Endothelial cell of umbilical vein (primary cell): ENCODE measurements around the gene CSH2. TPM values are rescaled to one million over a fixed set of nuclear protein-coding genes. Genes with fewer than 3 reads are reported as not detected.

ENCODE experiments used
- BruUV-seq: library from RNA; stranded (reverse); fragments of 400-500 nt; replicated peaks from 2 replicates; lab custom pipeline; 2021; lab: Mats Ljungman, UMichigan
- CTCF ChIA-PET: fragments of 300-600, 350-600 bp; sonication (Branson Sonifier 250); formaldehyde crosslinking; loops from one replicate; lab custom pipeline; 2021; ENCODE audit warnings: antibody characterized with exemption, inconsistent platforms; lab: Charles Lee
- POLR2A ChIA-PET: fragments of 300-600, 350-600 bp; sonication (Branson Sonifier 250); formaldehyde crosslinking; loops from one replicate; lab custom pipeline; 2021; ENCODE audit warnings: antibody characterized with exemption, inconsistent platforms; lab: Charles Lee
- DNase-seq: peaks from one replicate; pipeline ENCODE4 v3.0.0-alpha.2; 2011; ENCODE audit warnings: low read depth, low spot score
- FAIRE-seq: peaks from 2 replicates; lab custom pipeline; 2011; peaks lifted over from hg19 to GRCh38; lab: Jason Lieb, UNC
- H2AFZ ChIP-seq: 2 replicates; pipeline ENCODE4 v1.6.0; 2012; ENCODE audit warnings: low read depth, low read length, control low read depth, inconsistent platforms
- H3K27ac ChIP-seq: 2 replicates; pipeline ENCODE4 v1.5.1; 2011; ENCODE audit warnings: low read depth, mild to moderate bottlenecking, control low read depth, low read length, moderate library complexity; ENCODE audit not compliant: insufficient read depth
- H3K27me3 ChIP-seq, 2 experiments: 2 replicates each; pipeline versions ENCODE4 v1.6.0 to v1.6.1; 2011; ENCODE audit warnings: low read length in 2 of 2, mixed read lengths in 1 of 2; ENCODE audit not compliant: control insufficient read depth in 2 of 2, insufficient read depth in 2 of 2
- H3K36me3 ChIP-seq, 2 experiments: 2 replicates in 1 of 2; 3 replicates in 1 of 2; pipeline ENCODE4 v1.5.1; 2011; ENCODE audit warnings: low read length in 2 of 2, mild to moderate bottlenecking in 1 of 2, moderate library complexity in 1 of 2; ENCODE audit not compliant: control insufficient read depth in 2 of 2, insufficient read depth in 2 of 2; ENCODE audit errors: extremely low read depth in 1 of 2
- H3K4me1 ChIP-seq: 3 replicates; pipeline ENCODE4 v1.5.1; 2011; ENCODE audit warnings: mild to moderate bottlenecking, low read length; ENCODE audit not compliant: control insufficient read depth, insufficient read depth; ENCODE audit errors: extremely low read depth
- H3K4me2 ChIP-seq: 2 replicates; pipeline ENCODE4 v1.6.1; 2011; ENCODE audit warnings: low read length, control low read depth, mixed read lengths; ENCODE audit not compliant: insufficient read depth
- H3K4me3 ChIP-seq, 3 experiments: fragments of 200-600 bp in 1 of 3; sonication (generic), shearing (Covaris generic) in 1 of 3; replicated peaks in 1 of 3; 2 replicates each; pipeline ENCODE4 v1.5.1; 2011 to 2016; ENCODE audit warnings: control low read depth in 3 of 3, low read length in 3 of 3, mild to moderate bottlenecking in 2 of 3, inconsistent platforms in 1 of 3, low read depth in 1 of 3, moderate library complexity in 1 of 3; ENCODE audit not compliant: insufficient read depth in 1 of 3
- H3K79me2 ChIP-seq: 2 replicates; pipeline ENCODE4 v1.6.0; 2012; ENCODE audit warnings: low read length, inconsistent platforms; ENCODE audit not compliant: control insufficient read depth, insufficient read depth
- H3K9ac ChIP-seq: replicated peaks from 2 replicates; pipeline ENCODE3; 2011; ENCODE audit warnings: low read length, control low read depth; ENCODE audit not compliant: insufficient read depth; ENCODE audit errors: extremely low read depth
- H3K9me1 ChIP-seq: replicated peaks from 3 replicates; pipeline ENCODE4 v1.6.0; 2011; ENCODE audit warnings: mild to moderate bottlenecking, low read length; ENCODE audit not compliant: control insufficient read depth, insufficient read depth; ENCODE audit errors: extremely low read depth
- H3K9me3 ChIP-seq: replicated peaks from 2 replicates; pipeline ENCODE4 v1.5.1; 2012; ENCODE audit warnings: low read length, inconsistent platforms; ENCODE audit not compliant: control insufficient read depth, insufficient read depth
- H4K20me1 ChIP-seq: replicated peaks from 2 replicates; pipeline ENCODE3; 2011; ENCODE audit warnings: mild to moderate bottlenecking, low read length; ENCODE audit not compliant: control insufficient read depth, insufficient read depth; ENCODE audit errors: extremely low read depth
- FOS ChIP-seq: IDR thresholded peaks from 2 replicates; pipeline ENCODE4 v1.6.1; 2011; ENCODE audit warnings: mild to moderate bottlenecking, low read length, moderate library complexity, borderline replicate concordance; ENCODE audit not compliant: insufficient read depth
- GATA2 ChIP-seq: IDR thresholded peaks from 2 replicates; pipeline ENCODE4 v1.7.0; 2011; ENCODE audit warnings: low read depth, mild to moderate bottlenecking, moderate library complexity, mixed read lengths, low read length; ENCODE audit not compliant: insufficient read length, insufficient read depth
- JUN ChIP-seq: IDR thresholded peaks from 2 replicates; pipeline ENCODE4 v1.6.1; 2011; ENCODE audit warnings: borderline replicate concordance, low read depth; ENCODE audit not compliant: insufficient read length, insufficient read depth
- MYC ChIP-seq: IDR thresholded peaks from one replicate; pipeline ENCODE4 v1.6.1; 2011; ENCODE audit warnings: mild to moderate bottlenecking, low read depth, low read length
- POLR2A ChIP-seq: IDR thresholded peaks from 2 replicates; pipeline ENCODE4 v1.6.1; 2012; ENCODE audit warnings: low read depth, mild to moderate bottlenecking, control low read depth, low read length
- POLR2AphosphoS5 ChIP-seq: IDR thresholded peaks from 2 replicates; pipeline ENCODE4 v1.6.1; 2012; ENCODE audit warnings: low read depth, mild to moderate bottlenecking, control low read depth, low read length, moderate library complexity; ENCODE audit not compliant: insufficient read depth
- dilution Hi-C: fragments of 300-500 bp; cut with MboI; formaldehyde crosslinking; loops from one replicate; pipeline ENCODE4 v1.15.0; 2019; ENCODE audit warnings: low sequenced_read_pairs; ENCODE audit not compliant: extremely low pct_ligation_motif_present
- intact Hi-C: fragments of 100-400 bp; cut with micrococcal nuclease; formaldehyde crosslinking; loops from one replicate; pipeline ENCODE4 v1.10.0; 2022
- polyA plus RNA-seq, 4 experiments: library from polyadenylated mRNA; depleted of rRNA in 3 of 4; stranded (reverse) in 3 of 4; unstranded in 1 of 4; fragments of >200 nt; gene quantifications; 2 replicates each; pipeline versions ENCODE4 v1.2.1 to v1.2.3, GENCODE V29; 2011 to 2012; ENCODE audit warnings: missing spikeins in 1 of 4
- total RNA-seq: library from RNA; stranded (reverse); gene quantifications from 2 replicates; pipeline ENCODE4 v1.2.3, GENCODE V29; 2021
- TF ChIP-seq, protein P1 (sequence below), 2 donors: IDR thresholded peaks; 1 replicate in 1 of 2; 2 replicates in 1 of 2; pipeline ENCODE4 v1.5.1; 2011; ENCODE audit warnings: low read length in 2 of 2, mild to moderate bottlenecking in 2 of 2, moderate library complexity in 2 of 2, control low read depth in 1 of 2, inconsistent platforms in 1 of 2, low read depth in 1 of 2; ENCODE audit not compliant: insufficient read depth in 1 of 2; ENCODE audit errors: extremely low read depth in 1 of 2
- TF ChIP-seq, protein P2 (sequence below): IDR thresholded peaks from 2 replicates; pipeline ENCODE4 v1.6.1; 2011; ENCODE audit not compliant: insufficient read depth, insufficient read length

Gene CSH2
- total and polyA plus RNA-seq, 2 donors (not counting 3 experiments of a cell fraction or from before 2014, with no cell fraction given), result not detected

DNA sequence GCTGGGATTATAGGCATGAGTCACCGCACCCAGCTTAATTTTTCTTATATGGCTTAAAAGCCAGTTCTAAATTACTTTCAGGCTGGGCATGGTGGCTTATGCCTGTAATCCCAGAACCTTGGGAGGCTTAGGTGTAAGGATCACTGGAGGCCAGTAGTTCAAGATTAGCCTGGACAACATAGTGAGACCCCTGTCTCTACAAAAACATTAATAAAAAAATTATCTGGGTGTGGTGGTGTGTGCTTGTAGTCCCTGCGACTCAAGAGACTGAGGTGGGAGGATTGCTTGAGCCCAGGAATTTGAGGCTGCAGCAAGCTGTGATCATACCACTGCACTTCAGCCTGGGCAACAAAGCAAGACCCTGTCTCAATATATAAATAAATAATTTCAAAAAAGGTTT is 20.2 kb downstream of the CSH2 start:
- TF ChIP-seq MYC (no peak), GATA2 (no peak), JUN (no peak), FOS (no peak), POLR2AphosphoS5 (no peak), POLR2A (no peak)
- TF ChIP-seq, protein P1, sequence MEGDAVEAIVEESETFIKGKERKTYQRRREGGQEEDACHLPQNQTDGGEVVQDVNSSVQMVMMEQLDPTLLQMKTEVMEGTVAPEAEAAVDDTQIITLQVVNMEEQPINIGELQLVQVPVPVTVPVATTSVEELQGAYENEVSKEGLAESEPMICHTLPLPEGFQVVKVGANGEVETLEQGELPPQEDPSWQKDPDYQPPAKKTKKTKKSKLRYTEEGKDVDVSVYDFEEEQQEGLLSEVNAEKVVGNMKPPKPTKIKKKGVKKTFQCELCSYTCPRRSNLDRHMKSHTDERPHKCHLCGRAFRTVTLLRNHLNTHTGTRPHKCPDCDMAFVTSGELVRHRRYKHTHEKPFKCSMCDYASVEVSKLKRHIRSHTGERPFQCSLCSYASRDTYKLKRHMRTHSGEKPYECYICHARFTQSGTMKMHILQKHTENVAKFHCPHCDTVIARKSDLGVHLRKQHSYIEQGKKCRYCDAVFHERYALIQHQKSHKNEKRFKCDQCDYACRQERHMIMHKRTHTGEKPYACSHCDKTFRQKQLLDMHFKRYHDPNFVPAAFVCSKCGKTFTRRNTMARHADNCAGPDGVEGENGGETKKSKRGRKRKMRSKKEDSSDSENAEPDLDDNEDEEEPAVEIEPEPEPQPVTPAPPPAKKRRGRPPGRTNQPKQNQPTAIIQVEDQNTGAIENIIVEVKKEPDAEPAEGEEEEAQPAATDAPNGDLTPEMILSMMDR (IDR thresholded peaks at IDR 0.05; ENCODE audit: extremely low read depth in 1 of 2, insufficient read depth in 1 of 2, low read depth in 1 of 2, low read length in 2 of 2), result no peak
- TF ChIP-seq, protein P2, sequence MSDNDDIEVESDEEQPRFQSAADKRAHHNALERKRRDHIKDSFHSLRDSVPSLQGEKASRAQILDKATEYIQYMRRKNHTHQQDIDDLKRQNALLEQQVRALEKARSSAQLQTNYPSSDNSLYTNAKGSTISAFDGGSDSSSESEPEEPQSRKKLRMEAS, result no peak
- intact Hi-C loops, result no loop called here
- no peak overlapping the region for H3K4me2 ChIP-seq
- no peak overlapping the region for H2AFZ ChIP-seq
- peaks cover 1 to 3% of the 10 kb centered on the region in 2 experiments for H3K27me3 ChIP-seq
- H3K4me1 ChIP-seq, result no peaks in the 10 kb centered on the region
- H3K79me2 ChIP-seq, result no peaks in the 10 kb centered on the region
- FAIRE-seq (no peak), DNase-seq (no peak)
- H4K20me1 ChIP-seq, result no peaks in the 10 kb centered on the region
- H3K36me3 ChIP-seq, result no peaks in the 10 kb centered on the region
- BruUV-seq, result no TSS peak
- H3K4me3 ChIP-seq, result no peak overlapping the region
- ChIA-PET CTCF (interaction anchor here (0.9 to 1.1 kb wide), 2 partner anchors 13 to 28 kb away, joined by 3 to 4 read pairs; partner anchors contain the start of gene GH2), POLR2A (no interaction called here)
- H3K9me1 ChIP-seq, result no peaks in the 10 kb centered on the region
- H3K9me3 ChIP-seq, result no peaks in the 10 kb centered on the region
- no peak overlapping the region for H3K27ac ChIP-seq
- no peak overlapping the region for H3K9ac ChIP-seq
- dilution Hi-C loops, result no loop called here
